Renal cortex interstitium (tissue), 11 donors: ENCODE results near the gene ZC3H8. TPM values are rescaled to one million over a fixed set of nuclear protein-coding genes. Genes with fewer than 3 reads are reported as not detected.
"Not testable (repeated sequence)": the region's sequence is repeated elsewhere in the genome, so short reads cannot be mapped to it uniquely, and the experiment has no call there.

ENCODE experiments used
- DNase-seq, 11 donors: peaks; one replicate each; pipeline ENCODE4 v3.0.0-alpha.2; 2013; ENCODE audit warnings: low read depth in 9 of 11, low spot score in 4 of 11; ENCODE audit errors: extremely low read depth in 1 of 11
- polyA plus RNA-seq, 3 donors: library from polyadenylated mRNA; unstranded; fragments of 120-200 nt; gene quantifications; one replicate each; pipeline ENCODE4 v1.2.1, GENCODE V29; 2013; ENCODE audit not compliant: insufficient read length in 3 of 3

Gene ZC3H8
- polyA plus RNA-seq, 3 donors, result 16.3 to 24.5 (median 20.8) TPM

DNA sequence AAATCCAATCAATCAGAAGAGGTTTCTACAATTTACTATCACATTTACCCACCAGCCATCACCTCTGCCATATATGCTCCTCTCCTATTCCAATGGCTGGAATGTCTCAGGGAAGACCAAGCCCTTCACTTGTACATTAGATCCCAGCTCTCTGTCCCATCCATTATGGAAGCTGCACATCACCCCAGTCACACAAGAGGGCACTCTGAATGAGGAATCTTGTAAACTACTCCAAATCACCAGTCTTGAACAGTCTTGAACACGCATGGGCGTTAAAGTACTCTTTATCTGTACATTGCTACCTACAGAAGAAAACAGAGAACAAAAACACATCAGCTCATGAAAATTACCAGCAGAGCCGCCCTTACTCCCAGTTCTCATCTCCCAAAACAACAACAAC lies 38.7 kb downstream of the ZC3H8 start:
- no peak for DNase-seq

DNA sequence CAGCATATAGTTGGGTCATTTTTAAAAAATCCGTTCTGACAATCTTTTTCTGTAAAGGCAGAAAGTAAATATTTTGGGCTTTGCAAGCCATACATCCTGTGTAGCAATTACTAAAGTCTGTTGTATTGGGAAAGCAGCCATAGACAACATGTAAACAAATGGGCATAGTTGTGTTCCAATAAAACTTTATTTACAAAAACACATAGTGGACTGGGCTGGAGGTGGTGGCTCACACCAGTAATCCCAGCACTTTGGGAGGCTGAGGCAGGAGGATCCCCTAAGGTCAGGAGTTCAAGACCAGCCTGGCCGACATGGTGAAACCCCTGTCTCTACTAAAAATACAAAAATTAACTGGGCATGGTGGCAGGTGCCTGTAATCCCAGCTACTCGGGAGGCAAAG lies 46.9 kb downstream of the ZC3H8 start:
- not testable (repeated sequence) for DNase-seq

DNA sequence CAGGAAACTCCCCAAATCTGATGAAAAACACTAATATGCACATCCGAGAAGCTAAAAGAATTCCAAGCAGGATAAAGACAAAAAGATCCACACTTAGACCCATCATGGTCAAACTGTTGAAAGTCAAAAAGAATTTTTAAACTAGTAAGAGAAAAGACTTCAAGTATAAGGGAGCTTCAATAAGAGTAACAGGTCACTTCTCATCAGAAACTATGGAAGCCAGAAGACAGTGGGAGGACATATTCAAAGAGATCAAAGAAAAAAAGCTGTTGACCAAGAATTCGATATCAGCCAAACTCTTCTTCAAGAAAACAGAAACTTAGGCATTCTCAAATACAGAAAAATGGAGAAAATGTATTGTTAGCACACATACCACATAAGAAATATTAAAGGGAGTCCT lies 50.4 kb downstream of the ZC3H8 start:
- DNase-seq, result no peak

DNA sequence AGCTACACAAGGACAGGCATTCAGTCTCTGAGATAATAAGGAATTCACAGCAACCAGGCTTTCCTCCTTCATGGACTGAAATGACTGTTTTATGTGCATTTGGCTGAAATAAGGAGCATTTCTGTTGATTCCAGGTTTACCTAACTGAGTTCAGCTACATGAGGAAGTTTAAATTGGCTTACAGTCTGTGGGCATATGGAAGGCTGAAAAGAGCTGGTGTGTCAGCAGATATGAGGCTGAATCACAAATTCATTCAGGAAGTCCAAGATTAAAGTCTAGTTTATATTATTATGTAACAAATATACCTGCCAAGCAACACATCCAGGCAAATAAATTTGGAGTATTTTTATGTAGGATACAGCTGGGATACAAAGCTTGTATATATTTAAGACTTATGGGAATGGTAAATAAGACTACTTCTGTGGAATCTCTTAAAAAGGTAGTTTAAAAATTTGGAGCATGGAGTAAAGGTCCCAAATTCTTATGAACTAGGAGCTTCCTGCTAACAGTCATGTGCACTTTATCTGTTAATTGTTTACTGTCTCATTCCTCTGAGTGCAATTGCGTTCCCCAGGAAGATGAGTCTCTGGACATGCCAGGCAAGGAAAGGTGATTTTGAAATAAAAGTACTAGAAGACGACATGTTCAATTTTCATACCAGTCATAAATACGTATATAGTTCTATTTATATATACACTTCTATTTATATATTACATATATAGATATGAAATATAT lies 53.0 kb downstream of the ZC3H8 start:
- no peak for DNase-seq

DNA sequence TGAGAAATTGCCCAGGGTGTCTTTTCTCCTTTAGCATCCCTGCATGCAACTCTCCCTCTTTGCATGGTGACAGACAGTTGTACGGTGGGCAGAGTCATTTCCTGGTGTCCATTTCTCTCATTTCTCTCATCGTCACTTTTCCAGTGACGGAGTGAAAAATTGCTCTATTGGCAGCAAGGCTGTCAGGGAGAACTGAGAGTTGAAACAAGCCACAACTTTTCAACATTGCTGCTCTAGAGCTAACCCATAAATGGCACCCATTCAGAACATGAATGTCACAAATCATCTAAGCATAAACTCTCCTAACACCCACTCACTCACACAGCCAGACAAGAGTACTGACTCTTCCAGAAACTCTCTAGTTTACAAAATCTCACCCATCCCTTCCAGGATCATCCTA lies 55.7 kb downstream of the ZC3H8 start:
- no peak for DNase-seq

DNA sequence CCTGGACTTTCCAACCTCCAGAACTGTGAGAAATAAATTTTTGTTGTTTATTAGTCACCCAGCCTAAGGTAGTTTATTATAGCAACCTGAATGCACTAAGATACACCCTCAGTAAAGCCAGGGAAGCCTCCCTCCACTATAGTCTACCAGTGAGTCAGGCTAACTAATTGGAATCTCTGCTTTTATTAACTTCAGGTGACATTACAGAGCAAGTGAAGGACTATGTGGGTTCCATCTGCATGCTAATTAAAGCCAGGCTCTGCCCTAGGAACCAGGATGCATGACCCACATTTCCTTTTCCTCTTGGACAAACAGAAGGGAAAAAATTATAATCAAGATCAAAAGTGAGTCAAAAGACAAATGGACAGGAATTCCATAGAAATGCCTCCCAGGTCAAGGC lies 56.1 kb downstream of the ZC3H8 start:
- no peak for DNase-seq

DNA sequence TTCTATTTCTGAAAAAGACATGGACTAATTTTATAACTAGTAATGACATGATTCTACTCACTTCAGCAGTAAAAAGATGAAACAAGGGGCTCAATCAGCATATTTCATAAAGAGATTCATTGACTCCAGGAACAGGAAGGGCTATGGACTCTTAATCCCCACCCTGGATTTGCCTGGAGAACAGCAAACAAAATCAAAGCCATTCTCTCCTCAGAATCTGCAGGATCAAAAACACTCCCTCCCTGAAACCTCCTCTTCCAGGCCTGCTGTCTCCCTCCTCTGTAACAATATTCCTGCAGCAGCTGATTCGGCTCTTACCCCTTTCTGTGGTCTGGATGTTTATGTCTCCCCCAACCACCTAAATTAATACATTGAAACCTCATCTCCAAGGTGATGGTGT lies 57.0 kb downstream of the ZC3H8 start:
- DNase-seq, result no peak

DNA sequence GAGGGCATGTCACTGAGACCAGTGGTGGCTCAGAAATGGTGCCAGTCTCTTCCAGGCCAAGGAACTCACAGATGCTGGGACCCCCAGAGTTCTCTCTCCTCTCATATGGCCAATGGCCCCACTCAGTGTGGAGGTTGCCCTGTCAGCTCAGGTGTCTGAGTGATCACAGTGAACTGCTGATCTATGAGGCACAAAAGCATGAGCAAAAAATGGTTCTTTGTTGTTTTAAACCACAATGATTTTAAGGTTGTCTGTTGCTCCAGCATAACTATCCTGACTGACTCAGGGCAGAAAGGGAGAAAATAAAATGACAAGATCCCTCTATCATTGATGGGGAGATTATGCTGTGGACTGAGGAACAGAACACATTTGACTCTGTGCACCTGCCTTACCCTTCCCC lies 58.9 kb downstream of the ZC3H8 start:
- no peak for DNase-seq

DNA sequence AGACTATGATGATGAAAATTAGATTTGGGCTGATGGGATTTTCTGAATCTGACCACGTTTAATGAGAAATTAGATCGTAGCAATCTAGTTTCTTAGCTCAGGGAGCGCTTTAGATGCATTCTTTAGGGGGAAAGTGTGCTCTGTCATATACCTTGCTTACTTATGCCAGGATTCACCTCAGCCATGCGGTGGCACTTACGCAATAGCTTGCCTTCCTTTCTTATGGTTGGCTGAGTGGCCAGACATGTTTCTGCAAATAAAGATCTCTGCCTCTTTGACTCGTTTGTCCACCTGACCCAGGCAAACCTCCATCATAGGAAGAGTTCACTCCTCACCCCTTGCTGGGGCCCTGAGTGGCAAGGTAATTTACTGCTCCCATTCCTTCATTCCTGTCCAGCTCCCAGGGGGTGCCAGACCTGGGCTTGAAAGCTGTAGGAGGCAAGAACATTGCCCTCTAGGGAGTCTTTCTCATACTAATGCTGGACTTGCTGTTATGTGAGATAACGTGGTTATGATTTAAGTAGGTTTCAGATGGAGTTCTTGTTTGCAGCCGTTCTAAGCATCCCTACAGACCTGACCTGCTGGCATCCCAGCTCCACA lies 59.6 kb downstream of the ZC3H8 start:
- DNase-seq, result no peak

DNA sequence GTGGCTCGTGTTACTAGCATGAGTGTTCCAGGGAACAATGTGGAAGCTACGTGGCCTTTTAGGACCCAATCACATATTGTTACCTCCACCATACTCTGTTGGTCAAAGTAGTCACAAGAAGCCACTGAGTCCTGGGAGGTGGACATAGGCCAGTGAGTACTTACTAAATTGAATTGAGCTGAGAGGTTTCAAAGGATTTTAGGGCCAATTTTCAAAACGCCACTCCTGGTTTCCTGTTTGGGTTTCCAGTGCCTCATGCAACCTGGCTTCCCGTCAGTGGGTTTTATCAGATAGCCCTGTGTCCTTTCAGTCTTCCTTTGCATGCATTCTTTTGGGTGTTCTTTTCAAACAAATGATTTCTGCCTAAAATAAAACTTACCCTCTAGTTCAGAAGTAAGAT lies 60.4 kb downstream of the ZC3H8 start:
- DNase-seq, result no peak

DNA sequence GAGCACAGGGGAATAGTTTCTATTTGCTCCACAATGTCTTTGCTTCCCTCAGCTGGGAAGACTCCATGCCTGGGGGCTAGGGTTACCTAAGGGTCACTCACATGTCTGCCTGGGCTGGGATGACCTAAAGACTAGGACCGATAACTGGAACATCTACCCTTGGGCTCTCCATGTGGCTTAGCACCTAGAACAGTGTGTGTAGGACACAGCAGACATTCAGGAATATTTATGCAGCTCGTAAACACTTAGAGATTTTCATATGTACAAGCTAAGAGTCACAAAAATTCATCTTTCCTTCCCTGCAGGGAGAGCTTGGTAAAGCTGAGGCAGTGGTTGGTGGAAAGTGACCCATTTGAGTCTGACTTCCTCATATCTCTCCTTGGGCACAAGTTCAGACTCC lies 60.8 kb downstream of the ZC3H8 start:
- DNase-seq, result no peak

DNA sequence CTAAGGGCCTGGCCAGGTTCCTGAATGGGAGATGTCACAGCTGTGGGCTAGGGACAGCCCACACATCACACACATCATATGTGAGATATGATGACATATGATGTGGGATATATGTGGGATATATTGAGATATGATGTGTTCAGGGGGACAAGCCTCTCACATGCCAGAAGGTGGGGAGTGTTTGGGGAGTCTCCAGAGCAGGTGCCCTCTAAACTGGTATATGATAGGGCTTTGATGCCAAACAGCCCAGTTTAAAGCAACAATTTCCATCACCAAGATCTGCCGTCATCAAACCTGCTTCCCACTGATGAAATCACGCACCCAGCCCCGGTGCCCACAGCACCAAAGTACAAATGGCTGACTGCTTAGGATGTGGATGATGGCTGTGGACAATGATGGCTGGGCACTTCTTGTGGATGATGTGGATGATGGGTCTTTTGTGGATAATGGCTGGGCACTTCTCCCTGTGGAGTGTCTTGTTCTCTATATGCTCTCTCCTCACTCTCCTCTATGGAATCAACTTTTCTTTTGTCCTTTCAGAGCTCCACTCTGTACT lies 65.8 kb downstream of the ZC3H8 start:
- DNase-seq, result no peak

DNA sequence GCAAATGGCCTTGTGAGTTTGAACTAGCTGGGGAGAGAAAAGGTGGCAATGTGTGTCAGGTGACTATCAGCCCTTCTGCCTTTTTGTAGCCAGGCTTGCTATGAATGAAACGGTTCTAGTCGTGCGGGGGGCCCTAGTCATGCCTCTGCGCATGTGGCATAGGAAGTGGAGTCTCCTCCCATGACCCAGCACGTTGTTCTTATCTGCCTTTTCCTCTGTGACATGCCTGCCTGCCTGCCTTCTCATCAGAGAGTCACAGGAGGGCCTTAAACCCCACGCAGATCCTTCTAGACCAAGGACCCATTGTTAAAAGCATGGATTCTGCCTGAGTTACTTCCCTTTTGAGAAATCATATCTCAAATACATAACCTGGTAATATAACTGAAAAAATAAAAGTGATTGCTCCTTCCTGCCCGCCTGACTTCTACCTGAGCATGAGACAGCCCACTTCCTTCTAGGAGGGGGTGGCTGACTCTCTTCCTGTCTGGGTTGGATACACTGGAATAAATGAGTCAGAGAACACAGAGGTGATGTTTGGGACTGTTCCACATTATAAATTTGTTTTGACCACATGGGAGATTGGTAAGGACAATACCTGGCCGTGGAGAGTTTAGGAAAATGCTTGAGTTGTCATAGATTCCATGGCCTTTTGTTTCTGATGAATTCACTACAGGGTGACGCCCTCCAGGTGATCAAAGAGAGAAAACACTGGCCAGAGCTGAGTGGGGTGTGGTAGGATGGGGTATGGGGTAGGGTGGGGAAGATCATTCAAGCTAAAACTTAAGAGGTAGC lies 66.8 kb downstream of the ZC3H8 start:
- DNase-seq, result no peak

DNA sequence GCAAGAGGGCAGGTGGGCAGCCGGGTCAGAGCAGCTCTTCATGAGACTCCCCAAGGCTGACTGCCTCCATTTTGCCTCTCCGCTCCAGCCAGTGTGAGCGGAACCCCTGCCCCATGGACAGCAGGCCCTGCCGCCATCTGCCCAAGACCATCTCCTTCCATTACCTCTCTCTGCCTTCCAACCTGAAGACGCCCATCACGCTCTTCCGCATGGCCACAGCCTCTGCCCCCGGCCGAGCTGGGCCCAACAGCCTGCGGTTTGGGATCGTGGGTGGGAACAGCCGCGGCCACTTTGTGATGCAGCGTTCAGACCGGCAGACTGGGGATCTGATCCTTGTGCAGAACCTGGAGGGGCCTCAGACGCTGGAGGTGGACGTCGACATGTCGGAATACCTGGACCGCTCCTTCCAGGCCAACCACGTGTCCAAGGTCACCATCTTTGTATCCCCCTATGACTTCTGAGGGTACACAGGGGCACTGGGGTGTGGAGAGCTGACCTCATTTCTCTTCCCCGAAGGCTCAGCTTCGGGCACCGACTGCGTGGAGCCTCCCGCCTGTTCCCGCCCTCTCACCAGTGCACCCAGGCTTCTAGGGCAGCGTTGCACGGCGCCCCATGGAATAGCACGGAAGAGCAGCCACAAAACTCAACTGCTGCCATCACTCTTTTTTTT lies 67.7 kb downstream of the ZC3H8 start:
- no peak for DNase-seq

DNA sequence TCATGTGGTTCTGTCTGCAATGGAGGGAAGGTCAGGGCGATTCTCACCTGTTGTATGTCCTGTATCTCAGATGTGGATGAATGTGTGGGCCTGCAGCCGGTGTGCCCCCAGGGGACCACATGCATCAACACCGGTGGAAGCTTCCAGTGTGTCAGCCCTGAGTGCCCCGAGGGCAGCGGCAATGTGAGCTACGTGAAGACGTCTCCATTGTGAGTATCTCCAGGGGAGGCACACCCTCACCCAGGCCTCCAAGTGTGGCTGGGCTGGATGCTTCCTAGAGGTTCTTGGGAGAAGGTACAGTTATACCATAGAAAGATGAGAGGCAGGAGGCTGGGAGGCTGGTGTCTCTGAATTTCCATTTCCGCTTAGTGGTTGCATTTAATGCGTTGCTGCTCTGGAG lies 69.7 kb downstream of the ZC3H8 start:
- no peak for DNase-seq

DNA sequence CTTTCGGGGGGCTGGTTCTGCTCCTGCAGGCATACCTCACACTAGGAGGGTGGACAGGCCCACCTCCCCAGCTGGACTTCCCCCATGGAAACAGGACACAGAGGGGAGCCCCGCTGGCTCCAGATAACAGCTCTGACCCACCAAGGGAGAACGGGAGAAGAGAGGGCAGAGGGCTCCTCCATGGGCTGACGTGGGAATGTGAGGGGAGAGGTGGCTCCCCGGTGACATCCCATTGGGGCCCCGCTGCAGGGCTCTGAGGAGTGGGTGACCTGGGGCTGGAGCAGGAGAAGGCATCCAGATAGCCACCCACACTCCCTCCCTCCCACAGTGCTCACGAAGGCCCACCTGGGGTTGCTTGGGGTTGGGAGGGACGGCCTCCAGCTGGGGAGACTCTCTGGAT lies 70.7 kb downstream of the ZC3H8 start:
- DNase-seq, result no peak

DNA sequence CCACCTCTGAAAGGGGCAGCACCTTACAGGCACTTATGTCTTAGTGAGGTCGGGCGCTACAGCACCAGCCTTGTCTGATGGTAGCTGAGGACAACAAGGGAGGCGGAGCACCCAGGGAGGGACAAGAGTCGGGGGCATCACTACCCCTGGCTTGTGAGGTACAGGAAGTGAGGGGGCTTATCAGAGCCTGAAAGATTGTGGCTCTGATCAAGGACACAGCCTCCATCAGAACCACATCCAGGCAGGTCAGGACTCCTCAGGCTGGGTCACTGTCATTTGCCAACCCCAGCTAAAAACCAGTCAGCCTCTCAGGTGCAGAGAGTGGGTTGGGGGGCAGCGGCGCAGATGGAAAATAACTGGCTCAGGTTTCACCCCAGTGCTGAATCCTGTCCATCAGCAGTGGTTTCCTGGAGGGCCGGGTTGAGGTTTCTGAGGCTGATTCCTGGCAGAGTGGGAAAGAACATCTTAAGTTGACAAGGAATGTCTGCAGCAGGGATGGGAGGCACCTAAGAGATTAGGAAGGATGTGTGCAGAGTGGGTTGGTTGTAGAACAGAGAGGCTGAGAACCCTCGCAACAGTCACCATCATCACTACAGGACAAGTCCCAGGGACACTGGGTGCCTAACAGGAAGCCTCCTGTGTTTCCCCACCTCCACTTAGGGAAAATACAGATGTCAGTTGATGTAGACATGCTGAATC lies 71.4 kb downstream of the ZC3H8 start:
- DNase-seq, result no peak

DNA sequence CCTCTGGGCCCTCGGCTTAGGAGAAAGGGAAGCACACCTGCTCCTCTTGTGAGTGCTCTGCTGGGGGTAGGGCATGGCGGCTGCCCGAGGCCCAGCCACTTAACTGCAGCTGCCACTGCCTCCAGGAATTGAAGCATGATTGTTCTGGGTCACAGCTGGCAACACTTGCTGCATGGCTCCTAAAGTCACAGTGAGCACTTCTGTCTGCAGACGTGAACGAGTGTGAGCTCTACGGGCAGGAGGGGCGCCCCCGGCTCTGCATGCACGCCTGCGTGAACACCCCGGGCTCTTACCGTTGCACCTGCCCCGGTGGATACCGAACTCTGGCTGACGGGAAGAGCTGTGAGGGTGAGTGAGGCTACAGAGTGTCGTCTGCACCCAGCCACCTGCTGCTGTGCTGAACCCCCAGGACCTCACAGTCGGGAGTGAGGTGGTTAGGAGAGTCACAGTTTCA lies 72.2 kb downstream of the ZC3H8 start:
- no peak for DNase-seq
